Epithelial cell of proximal tubule (primary cell): ENCODE measurements around the gene GREB1. TPM values are rescaled to one million over a fixed set of nuclear protein-coding genes. Genes with fewer than 3 reads are reported as not detected.

Source experiments
- DNase-seq: peaks from one replicate; pipeline ENCODE4 v3.0.0-alpha.2; 2011; ENCODE audit warnings: low read depth
- H3K4me3 ChIP-seq: 2 replicates; pipeline ENCODE4 v1.5.1; 2011; ENCODE audit warnings: low read depth, mild to moderate bottlenecking, low read length
- CTCF ChIP-seq: conservative IDR thresholded peaks from 2 replicates; pipeline ENCODE4 v1.5.1; 2012; ENCODE audit warnings: low read depth, mild to moderate bottlenecking, low read length
- total RNA-seq: library from RNA; depleted of rRNA; stranded (reverse); fragments of >200 nt; gene quantifications from 2 replicates; pipeline ENCODE4 v1.2.3, GENCODE V29; 2015

GREB1 gene
- total RNA-seq, 1 donor from 2014 or later = 0.12 TPM

DNA sequence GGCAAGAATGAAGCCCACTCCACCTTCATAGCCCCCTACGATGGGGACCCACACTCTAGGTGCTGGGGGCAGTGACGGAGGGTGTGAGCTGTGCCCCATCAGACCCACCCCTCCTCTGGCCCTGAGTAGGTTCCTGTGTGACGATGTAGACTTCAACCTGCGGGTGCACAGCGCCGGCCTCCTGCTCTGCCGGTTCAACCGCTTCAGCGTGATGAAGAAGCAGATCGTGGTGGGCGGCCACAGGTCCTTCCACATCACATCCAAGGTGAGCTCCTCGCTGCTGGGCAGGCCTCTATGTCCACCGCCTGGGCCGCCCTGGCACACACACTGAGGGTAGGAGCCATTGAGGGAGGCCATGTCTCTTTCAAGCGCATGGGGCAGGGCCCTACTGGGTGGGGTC, 101.3 kb downstream of the GREB1 start:
- TF ChIP-seq CTCF = no peak
- no peak overlapping the region for H3K4me3 ChIP-seq
- no peak for DNase-seq

- no peak overlapping the region for H3K4me3 ChIP-seq
- no peak for DNase-seq
- no peak for TF ChIP-seq CTCF
Measured at GRCh38 chr2:11636593-11637295, 102.9 kb downstream of the GREB1 start.

GRCh38 chr2:11637546-11637945, 103.7 kb downstream of the GREB1 start:
- TF ChIP-seq CTCF = no peak
- no peak for DNase-seq
- no peak overlapping the region for H3K4me3 ChIP-seq

GRCh38 chr2:11639503-11639902, 105.7 kb downstream of the GREB1 start:
- TF ChIP-seq CTCF = no peak
- no peak overlapping the region for H3K4me3 ChIP-seq
- no peak for DNase-seq

DNA sequence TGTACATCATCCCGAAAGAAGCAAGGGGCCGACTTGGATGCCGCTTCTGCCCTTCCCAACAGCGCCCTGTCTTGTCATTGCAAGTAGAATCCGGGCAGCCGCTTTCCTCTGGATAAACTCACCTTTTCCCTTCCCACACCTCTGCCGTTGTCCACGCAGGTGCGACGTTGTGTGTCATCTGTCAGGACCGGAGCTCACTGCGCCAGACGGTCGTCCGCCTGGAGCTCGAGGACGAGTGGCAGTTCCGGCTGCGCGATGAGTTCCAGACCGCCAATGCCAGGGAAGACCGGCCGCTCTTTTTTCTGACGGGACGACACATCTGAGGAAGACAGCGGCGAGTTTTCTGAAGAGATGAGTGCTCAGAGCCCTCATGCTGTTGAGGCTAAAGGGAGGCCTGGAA, 106.3 kb downstream of the GREB1 start:
- no peak for TF ChIP-seq CTCF

GRCh38 chr2:11642972-11643371, 109.1 kb downstream of the GREB1 start:
- no peak overlapping the region for H3K4me3 ChIP-seq
- peak; percentile 8 for TF ChIP-seq CTCF
- no peak for DNase-seq

More for the DNA sequence above, 106.3 kb downstream of the GREB1 start:
- no peak for DNase-seq
- H3K4me3 ChIP-seq = no peak overlapping the region

GRCh38 chr2:11644293-11644692, 110.4 kb downstream of the GREB1 start:
- no peak overlapping the region for H3K4me3 ChIP-seq
- DNase-seq = no peak
- TF ChIP-seq CTCF = no peak
